CD4-positive, CD25-positive, alpha-beta regulatory T cell (primary cell): Measurements from ENCODE around the gene ODF2L. TPM values are rescaled to one million over a fixed set of nuclear protein-coding genes. Genes with fewer than 3 reads are reported as not detected.

Experiments
- ATAC-seq, 2 donors: fragments of 150-1000 bp; cut with Tn5 transposase; one replicate each; pipeline ENCODE4 v1.10.0; 2021; ENCODE audit warnings: low read depth in 2 of 2, moderate number of reproducible peaks in 2 of 2, moderate library complexity in 1 of 2
- DNase-seq, 3 donors: peaks; one replicate each; pipeline versions ENCODE4 v3.0.0 to v3.0.0-alpha.2; 2012 to 2022; ENCODE audit warnings: mixed read lengths in 1 of 3
- H3K27ac ChIP-seq: one replicate; pipeline ENCODE4 v1.7.0; 2013; ENCODE audit warnings: mild to moderate bottlenecking, low read length; ENCODE audit not compliant: insufficient read depth, poor library complexity, severe bottlenecking
- H3K27me3 ChIP-seq: one replicate; pipeline ENCODE4 v1.7.0; 2013; ENCODE audit warnings: low read length; ENCODE audit not compliant: control insufficient read depth, insufficient read depth
- H3K36me3 ChIP-seq: one replicate; pipeline ENCODE4 v1.7.0; 2013; ENCODE audit warnings: mild to moderate bottlenecking, low read length, moderate library complexity; ENCODE audit not compliant: control insufficient read depth, insufficient read depth
- H3K4me1 ChIP-seq: 2 replicates; pipeline ENCODE4 v1.7.0; 2013; ENCODE audit warnings: mild to moderate bottlenecking, low read length; ENCODE audit not compliant: insufficient read depth, control insufficient read depth, poor library complexity, severe bottlenecking
- H3K4me3 ChIP-seq: one replicate; pipeline ENCODE4 v1.7.0; 2013; ENCODE audit warnings: low read depth, mild to moderate bottlenecking, low read length, moderate library complexity
- H3K9me3 ChIP-seq, 2 experiments: 1 replicate in 1 of 2; 2 replicates in 1 of 2; pipeline ENCODE4 v1.7.0; 2013; ENCODE audit warnings: low read length in 2 of 2, mild to moderate bottlenecking in 1 of 2, moderate library complexity in 1 of 2; ENCODE audit not compliant: control insufficient read depth in 2 of 2
- H3K27ac Mint-ChIP-seq, 3 donors: one replicate each; pipeline ENCODE4 v1.8.0; 2020 to 2022; ENCODE audit warnings: mild to moderate bottlenecking in 3 of 3, mixed read lengths in 3 of 3, moderate library complexity in 2 of 3
- H3K27me3 Mint-ChIP-seq: one replicate; pipeline ENCODE4 v1.8.0; 2022; ENCODE audit warnings: mild to moderate bottlenecking, mixed read lengths
- H3K36me3 Mint-ChIP-seq: one replicate; pipeline ENCODE4 v1.8.0; 2020; ENCODE audit warnings: mixed read lengths
- H3K4me1 Mint-ChIP-seq, 4 donors: one replicate each; pipeline ENCODE4 v1.8.0; 2020 to 2022; ENCODE audit warnings: mixed read lengths in 4 of 4, mild to moderate bottlenecking in 1 of 4
- H3K4me3 Mint-ChIP-seq, 4 donors: one replicate each; pipeline ENCODE4 v1.8.0; 2020 to 2022; ENCODE audit warnings: mild to moderate bottlenecking in 4 of 4, mixed read lengths in 4 of 4, moderate library complexity in 3 of 4
- H3K9me3 Mint-ChIP-seq, 7 donors: one replicate each; pipeline ENCODE4 v1.8.0; 2020 to 2022; ENCODE audit warnings: mixed read lengths in 7 of 7, mild to moderate bottlenecking in 3 of 7, moderate library complexity in 2 of 7
- polyA plus RNA-seq, 4 donors: library from polyadenylated mRNA; unstranded; fragments of 300-500 nt; fragmentation: Illumina TruSeq; gene quantifications; one replicate each; pipeline ENCODE4 v1.2.3, GENCODE V29; 2021
- total RNA-seq: library from RNA; stranded (reverse); gene quantifications from one replicate; pipeline ENCODE4 v1.2.3, GENCODE V29; 2022

ODF2L gene
- total and polyA plus RNA-seq, 5 donors from 2014 or later: 38.4 to 92.1 (median 47.6) TPM

DNA sequence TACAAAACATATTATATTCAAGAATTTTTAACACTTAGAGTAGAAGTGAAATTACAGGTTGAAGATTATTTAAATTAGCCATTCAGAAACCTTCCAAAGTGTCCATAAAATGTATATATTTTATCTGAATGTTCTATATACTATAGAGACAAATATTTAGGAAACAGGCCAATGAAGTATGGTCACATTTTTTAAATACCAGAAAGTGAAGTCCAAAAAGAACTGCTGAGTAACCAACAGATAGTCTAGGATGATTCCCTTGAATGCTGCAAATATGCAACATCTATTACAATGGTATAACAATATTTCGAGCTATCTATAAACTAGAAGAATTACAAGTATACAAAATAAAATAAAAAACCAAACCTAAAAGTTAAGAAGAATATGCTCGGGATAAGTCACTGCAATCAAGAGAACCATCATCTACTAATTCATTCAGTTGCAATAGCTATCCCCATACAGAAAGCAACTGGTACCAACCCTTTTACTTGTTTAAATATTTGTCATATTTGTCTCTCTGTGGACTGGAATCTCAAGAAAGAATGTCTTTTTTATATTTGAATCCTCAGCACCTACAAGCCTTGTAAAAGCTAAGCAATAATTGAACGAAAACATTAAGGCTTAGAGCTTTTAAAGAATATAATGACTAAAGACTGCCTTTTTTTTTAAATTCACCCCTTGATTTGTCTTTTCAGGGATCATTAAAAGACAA is 8.1 kb downstream of the ODF2L start:
- DNase-seq (no peak), ATAC-seq (no peak)
- Mint-ChIP-seq H3K27ac (peak overlapping the region in 1 of 3 donors; percentile 63), H3K4me3 (peak overlapping the region in 1 of 4 donors; percentile 27), H3K9me3 (peaks cover 0 to 10% (median 0%) of the 10 kb centered on the region in 7 donors), H3K4me1 (peaks cover 20 to 54% (median 42%) of the 10 kb centered on the region in 4 donors), H3K27me3 (no peaks in the 10 kb centered on the region), H3K36me3 (peaks cover 4% of the 10 kb centered on the region)
- peaks cover 2% of the 10 kb centered on the region for H3K36me3 ChIP-seq
- H3K9me3 ChIP-seq: no peaks in the 10 kb centered on the region
- H3K4me1 ChIP-seq: peaks cover 23% of the 10 kb centered on the region
- peak overlapping the region; percentile 78 for H3K4me3 ChIP-seq
- H3K27me3 ChIP-seq: no peaks in the 10 kb centered on the region
- peak overlapping the region; percentile 87 for H3K27ac ChIP-seq

DNA sequence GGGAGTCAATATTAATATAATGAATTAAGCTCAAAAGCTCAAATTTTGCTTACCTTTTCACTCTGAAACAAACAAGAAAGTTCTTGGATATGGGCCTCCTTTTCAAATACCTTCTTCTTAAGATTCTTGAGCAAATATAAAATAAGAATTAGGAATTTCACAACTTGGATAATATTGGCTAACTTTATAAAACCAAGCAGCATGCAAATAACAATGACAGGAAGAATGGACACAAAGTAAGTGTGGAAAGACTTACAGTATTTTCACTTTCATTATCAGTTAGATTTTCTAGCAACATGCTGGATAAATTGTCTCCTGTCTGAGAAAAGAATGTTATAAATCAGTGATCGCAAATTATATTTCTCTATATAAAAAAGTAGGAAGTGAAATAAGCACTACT is 13.2 kb downstream of the ODF2L start:
- H3K27ac ChIP-seq: no peak overlapping the region

DNA sequence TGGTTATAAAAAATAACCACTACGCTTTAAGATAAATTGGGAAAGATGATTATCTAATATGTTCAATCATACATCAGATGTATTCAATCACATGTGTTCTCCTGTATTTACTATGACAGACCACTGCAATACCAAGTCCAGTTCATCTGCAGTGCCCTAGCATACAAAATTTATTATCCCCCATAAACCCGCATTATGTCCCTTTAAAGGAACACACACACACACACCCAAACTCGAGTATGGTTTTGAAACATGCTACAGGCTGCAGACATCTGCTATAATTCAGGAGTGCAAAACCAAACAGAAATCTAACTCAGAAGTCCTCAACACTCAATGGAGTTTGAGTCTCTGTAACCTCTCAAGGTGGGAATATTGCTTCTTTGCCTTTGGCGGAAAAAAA is 14.9 kb downstream of the ODF2L start:
- Histone ChIP-seq H3K4me1 (no peaks in the 10 kb centered on the region), H3K36me3 (peaks cover 13% of the 10 kb centered on the region), H3K9me3 (peaks cover 0 to 7% of the 10 kb centered on the region in 2 experiments), H3K27ac (no peak overlapping the region), H3K27me3 (no peaks in the 10 kb centered on the region), H3K4me3 (no peak overlapping the region)
- Mint-ChIP-seq H3K27ac (peak overlapping the region in 1 of 3 donors; percentile 66), H3K27me3 (no peaks in the 10 kb centered on the region), H3K4me1 (peaks cover 5 to 30% (median 14%) of the 10 kb centered on the region in 4 donors), H3K4me3 (no peak overlapping the region), H3K36me3 (peaks cover 26% of the 10 kb centered on the region), H3K9me3 (peaks cover 0 to 11% (median 0%) of the 10 kb centered on the region in 7 donors)
- no peak for ATAC-seq
- no peak for DNase-seq

More for the DNA sequence above, 13.2 kb downstream of the ODF2L start:
- ATAC-seq: no peak
- Mint-ChIP-seq H3K4me1 (peaks cover 7 to 25% (median 15%) of the 10 kb centered on the region in 4 donors), H3K36me3 (peaks cover 10% of the 10 kb centered on the region), H3K27me3 (no peaks in the 10 kb centered on the region), H3K4me3 (peak overlapping the region in 1 of 4 donors; percentile 9), H3K9me3 (peaks cover 0 to 2% (median 0%) of the 10 kb centered on the region in 7 donors), H3K27ac (peak overlapping the region in 2 of 3 donors; percentile 14 to 53)
- Histone ChIP-seq H3K27me3 (no peaks in the 10 kb centered on the region), H3K4me1 (no peaks in the 10 kb centered on the region), H3K9me3 (no peaks in the 10 kb centered on the region), H3K36me3 (peaks cover 2% of the 10 kb centered on the region), H3K4me3 (peak overlapping the region; percentile 55)
- peak in 1 of 3 donors; percentile 12 for DNase-seq

DNA sequence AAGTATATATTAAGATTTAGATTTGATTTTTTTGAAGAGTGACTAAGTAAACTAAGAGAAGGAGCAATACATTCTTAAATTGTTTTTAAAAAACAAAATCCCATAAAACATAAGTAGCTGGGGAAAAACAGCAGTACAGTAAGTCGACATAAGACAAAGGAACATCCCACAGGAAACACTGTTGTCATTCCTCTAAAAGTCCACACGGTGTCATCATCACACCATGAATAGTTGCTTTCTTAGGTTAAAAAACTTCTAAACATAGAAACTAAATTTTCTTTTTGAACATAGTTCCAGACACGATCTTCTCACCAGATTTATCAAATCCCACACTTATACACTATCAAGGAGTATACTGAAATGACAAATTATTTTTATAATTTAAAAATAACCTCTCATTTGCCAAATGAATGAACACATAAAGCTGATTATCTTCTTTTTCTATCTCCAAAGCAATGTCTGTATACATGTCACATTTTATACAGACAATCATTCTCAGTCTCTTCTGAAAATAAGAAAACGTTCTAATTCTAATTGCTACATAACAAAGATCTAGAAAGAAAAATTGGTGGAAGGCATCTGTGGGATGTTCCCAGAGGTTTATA is 15.8 kb downstream of the ODF2L start:
- peaks cover 0 to 7% of the 10 kb centered on the region in 2 experiments for H3K9me3 ChIP-seq
- peak overlapping the region in 1 of 4 donors; percentile 13 for H3K4me3 Mint-ChIP-seq
- H3K36me3 ChIP-seq: peaks cover 16% of the 10 kb centered on the region
- H3K27me3 ChIP-seq: no peaks in the 10 kb centered on the region
- ATAC-seq (peak; percentile 70 to 71), DNase-seq (peak in 2 of 3 donors; percentile 54 to 77)
- no peak overlapping the region for H3K27ac ChIP-seq
- H3K27ac Mint-ChIP-seq: no peak overlapping the region
- peaks cover 5 to 30% (median 14%) of the 10 kb centered on the region in 4 donors for H3K4me1 Mint-ChIP-seq
- peaks cover 0 to 11% (median 0%) of the 10 kb centered on the region in 7 donors for H3K9me3 Mint-ChIP-seq
- no peaks in the 10 kb centered on the region for H3K4me1 ChIP-seq
- peaks cover 27% of the 10 kb centered on the region for H3K36me3 Mint-ChIP-seq
- H3K4me3 ChIP-seq: no peak overlapping the region
- no peaks in the 10 kb centered on the region for H3K27me3 Mint-ChIP-seq

DNA sequence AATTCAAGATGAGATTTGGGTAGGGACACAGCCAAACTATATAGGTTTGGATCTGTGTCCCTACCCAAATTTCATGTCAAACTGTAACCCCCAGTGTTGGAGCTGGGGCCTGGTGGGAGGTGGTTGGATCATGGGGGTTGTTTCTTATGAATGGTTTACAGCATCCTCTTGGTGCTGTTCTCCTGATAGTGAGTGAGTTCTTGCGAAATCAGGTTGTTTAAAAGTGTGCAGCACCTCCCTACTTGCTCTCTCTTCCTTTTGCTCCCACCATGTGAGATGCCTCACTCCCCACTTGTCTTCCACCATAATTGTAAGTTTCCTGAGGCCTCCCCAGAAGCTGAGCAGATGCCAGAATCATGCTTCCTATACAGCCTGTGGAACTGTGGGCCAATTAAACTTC is 17.3 kb downstream of the ODF2L start:
- DNase-seq: no peak
- Mint-ChIP-seq H3K27me3 (no peaks in the 10 kb centered on the region), H3K9me3 (peaks cover 0 to 11% (median 0%) of the 10 kb centered on the region in 7 donors), H3K4me1 (peaks cover 5 to 26% (median 14%) of the 10 kb centered on the region in 4 donors), H3K36me3 (peaks cover 33% of the 10 kb centered on the region), H3K27ac (no peak overlapping the region), H3K4me3 (no peak overlapping the region)
- no peaks in the 10 kb centered on the region for H3K4me1 ChIP-seq
- no peak for ATAC-seq
- peaks cover 0 to 7% of the 10 kb centered on the region in 2 experiments for H3K9me3 ChIP-seq
- no peak overlapping the region for H3K27ac ChIP-seq
- no peaks in the 10 kb centered on the region for H3K27me3 ChIP-seq
- H3K36me3 ChIP-seq: peaks cover 27% of the 10 kb centered on the region
- H3K4me3 ChIP-seq: no peak overlapping the region

DNA sequence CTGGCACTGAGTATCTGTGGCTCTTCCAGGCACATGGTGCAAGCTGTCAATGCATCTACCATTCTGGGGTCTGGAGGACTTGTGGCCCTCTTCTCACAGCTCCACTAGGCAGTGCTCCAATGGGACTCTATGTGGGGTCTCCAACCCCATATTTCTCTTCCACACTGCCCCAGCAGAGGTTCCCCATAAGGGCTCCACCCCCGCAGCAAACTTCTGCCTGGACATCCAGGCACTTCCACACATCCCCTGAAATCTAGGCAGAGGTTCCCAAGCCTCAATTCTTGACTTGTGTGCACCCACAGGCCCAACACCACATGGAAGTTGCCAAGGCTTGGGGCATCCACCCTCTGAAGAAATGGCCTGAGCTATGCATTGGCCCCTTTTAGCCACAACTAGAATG is 18.8 kb downstream of the ODF2L start:
- H3K9me3 ChIP-seq: peaks cover 0 to 7% of the 10 kb centered on the region in 2 experiments
- H3K27me3 ChIP-seq: no peaks in the 10 kb centered on the region
- no peak overlapping the region for H3K27ac ChIP-seq
- Mint-ChIP-seq H3K27ac (no peak overlapping the region), H3K4me3 (no peak overlapping the region), H3K4me1 (peaks cover 2 to 15% (median 8%) of the 10 kb centered on the region in 4 donors), H3K36me3 (peaks cover 44% of the 10 kb centered on the region), H3K9me3 (peaks cover 0 to 11% (median 0%) of the 10 kb centered on the region in 7 donors), H3K27me3 (no peaks in the 10 kb centered on the region)
- H3K36me3 ChIP-seq: peaks cover 34% of the 10 kb centered on the region
- no peaks in the 10 kb centered on the region for H3K4me1 ChIP-seq
- H3K4me3 ChIP-seq: no peak overlapping the region
- DNase-seq: no peak
- ATAC-seq: no peak

DNA sequence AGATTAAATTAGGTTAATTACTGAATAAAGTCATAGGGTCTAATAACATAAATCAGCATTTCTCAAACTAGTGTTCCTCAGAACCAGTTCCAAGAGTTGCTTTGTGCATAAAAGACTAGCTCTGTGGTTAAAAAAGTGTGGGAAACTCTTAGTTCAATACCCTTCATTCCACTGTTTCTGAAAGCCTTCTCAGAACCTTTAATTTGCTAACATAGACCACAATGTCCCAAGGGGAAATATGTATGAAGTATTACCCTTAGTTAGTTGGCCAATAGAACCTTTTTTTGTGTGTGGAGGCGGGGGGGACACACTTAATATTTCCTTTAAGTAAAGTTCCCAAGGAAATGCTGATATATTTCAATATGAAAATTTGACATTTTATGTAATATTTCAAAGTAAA is 20.4 kb downstream of the ODF2L start:
- DNase-seq: no peak

More for the DNA sequence above, 20.4 kb downstream of the ODF2L start:
- Mint-ChIP-seq H3K27me3 (no peaks in the 10 kb centered on the region), H3K4me3 (no peak overlapping the region), H3K9me3 (peaks cover 0 to 11% (median 0%) of the 10 kb centered on the region in 7 donors), H3K4me1 (peaks cover 2 to 12% (median 6%) of the 10 kb centered on the region in 4 donors), H3K27ac (no peak overlapping the region), H3K36me3 (peaks cover 51% of the 10 kb centered on the region)
- no peak overlapping the region for H3K27ac ChIP-seq
- no peak overlapping the region for H3K4me3 ChIP-seq
- H3K27me3 ChIP-seq: no peaks in the 10 kb centered on the region
- no peak for ATAC-seq
- peaks cover 35% of the 10 kb centered on the region for H3K36me3 ChIP-seq
- H3K9me3 ChIP-seq: peaks cover 0 to 7% of the 10 kb centered on the region in 2 experiments
- no peaks in the 10 kb centered on the region for H3K4me1 ChIP-seq
